Right forelimb (tissue), 1 donor: ENCODE data around the gene ICOSLG.
A peak's percentile ranks its signal among the peaks of the same experiment; 100 is the strongest.
"Not testable (repeated sequence)": the region's sequence is repeated elsewhere in the genome, so short reads cannot be mapped to it uniquely, and the experiment has no call there.

Experiments
- DNase-seq: peaks from one replicate; pipeline ENCODE4 v3.0.0-alpha.2; 2018

ICOSLG gene

GRCh38 chr21:44263768-44264167 is 23.0 kb upstream of the ICOSLG start:
- DNase-seq: no peak

GRCh38 chr21:44263221-44263760 is 22.5 kb upstream of the ICOSLG start:
- DNase-seq: peak; percentile 37

GRCh38 chr21:44262338-44263056 is 21.8 kb upstream of the ICOSLG start:
- no peak for DNase-seq

GRCh38 chr21:44261675-44262295 is 21.0 kb upstream of the ICOSLG start, which contains the start of gene DNMT3L:
Gene DNMT3L (minus strand): TSS chr21:44261897. CDS start chr21:44261259, 638 bp downstream.
- no peak for DNase-seq

- peak; percentile 38 for DNase-seq
These were observed 20.3 kb upstream of the ICOSLG start for GRCh38 chr21:44260791-44261631.

GRCh38 chr21:44260066-44260465 is 19.3 kb upstream of the ICOSLG start:
- DNase-seq: no peak

- DNase-seq: no peak
These were observed 18.5 kb upstream of the ICOSLG start for GRCh38 chr21:44259082-44259705.

- DNase-seq: no peak
These were observed 17.4 kb upstream of the ICOSLG start for GRCh38 chr21:44258056-44258725.

GRCh38 chr21:44255511-44255981 is 14.8 kb upstream of the ICOSLG start:
- no peak for DNase-seq

- DNase-seq: no peak
These were observed 13.3 kb upstream of the ICOSLG start for GRCh38 chr21:44253832-44254710.

GRCh38 chr21:44249204-44250037 is 8.7 kb upstream of the ICOSLG start:
- DNase-seq: not testable (repeated sequence)

GRCh38 chr21:44247904-44248303 is 7.2 kb upstream of the ICOSLG start:
- not testable (repeated sequence) for DNase-seq

- DNase-seq: not testable (repeated sequence)
These were observed 3.2 kb upstream of the ICOSLG start for GRCh38 chr21:44243980-44244379.

- DNase-seq: not testable (repeated sequence)
These were observed 538 bp upstream of the ICOSLG start for GRCh38 chr21:44241281-44241680.

GRCh38 chr21:44240353-44240752 is 390 bp downstream of the ICOSLG start:
- DNase-seq: not testable (repeated sequence)

- DNase-seq: not testable (repeated sequence)
These were observed 11.2 kb downstream of the ICOSLG start for GRCh38 chr21:44229561-44229960.

GRCh38 chr21:44228109-44228508 is 12.6 kb downstream of the ICOSLG start:
- DNase-seq: not testable (repeated sequence)

GRCh38 chr21:44227614-44228013 is 13.1 kb downstream of the ICOSLG start:
- not testable (repeated sequence) for DNase-seq

- DNase-seq: not testable (repeated sequence)
These were observed 15.1 kb downstream of the ICOSLG start for GRCh38 chr21:44225605-44226004.

- DNase-seq: not testable (repeated sequence)
These were observed 17.4 kb downstream of the ICOSLG start for GRCh38 chr21:44223334-44223733.
